ENCODE measurements around the gene KCNA1.

Gene KCNA1

GRCh38 chr12:4962539-4963486, 53.1 kb downstream of the KCNA1 start:
- no peak for DNase-seq
